Measurements from ENCODE around the gene MARCHF5.
"Not testable (repeated sequence)": the region's sequence is repeated elsewhere in the genome, so short reads cannot be mapped to it uniquely, and the experiment has no call there.

MARCHF5 gene

GRCh38 chr10:92305133-92306072, 14.4 kb downstream of the MARCHF5 start:
- no peak for DNase-seq (ENCODE audit: low read depth in 2 of 2)

GRCh38 chr10:92309272-92309671, 18.3 kb downstream of the MARCHF5 start:
- DNase-seq (ENCODE audit: low read depth in 2 of 2) = no peak

GRCh38 chr10:92313750-92314149, 22.8 kb downstream of the MARCHF5 start:
- no peak for DNase-seq (ENCODE audit: low read depth in 2 of 2)

- DNase-seq (ENCODE audit: low read depth in 2 of 2) = no peak
These were observed 25.6 kb downstream of the MARCHF5 start for GRCh38 chr10:92316610-92317009.

- no peak for DNase-seq (ENCODE audit: low read depth in 2 of 2)
These were observed 32.1 kb downstream of the MARCHF5 start for GRCh38 chr10:92323079-92323478.

GRCh38 chr10:92327445-92328433, 36.8 kb downstream of the MARCHF5 start:
- DNase-seq (ENCODE audit: low read depth in 2 of 2) = no peak

- DNase-seq (ENCODE audit: low read depth in 2 of 2) = no peak
These were observed 38.0 kb downstream of the MARCHF5 start for GRCh38 chr10:92328993-92329392.

GRCh38 chr10:92329927-92330326, 39.0 kb downstream of the MARCHF5 start:
- DNase-seq (ENCODE audit: low read depth in 2 of 2) = not testable (repeated sequence)

- no peak for DNase-seq (ENCODE audit: low read depth in 2 of 2)
These were observed 51.8 kb downstream of the MARCHF5 start for GRCh38 chr10:92342796-92343195.

- DNase-seq (ENCODE audit: low read depth in 2 of 2) = not testable (repeated sequence)
These were observed 54.6 kb downstream of the MARCHF5 start for GRCh38 chr10:92345575-92345974.

- not testable (repeated sequence) for DNase-seq (ENCODE audit: low read depth in 2 of 2)
These were observed 56.2 kb downstream of the MARCHF5 start for GRCh38 chr10:92347035-92347676.

GRCh38 chr10:92350411-92350810, 59.4 kb downstream of the MARCHF5 start:
- DNase-seq (ENCODE audit: low read depth in 2 of 2) = no peak

- DNase-seq (ENCODE audit: low read depth in 2 of 2) = no peak
These were observed 63.6 kb downstream of the MARCHF5 start for GRCh38 chr10:92354587-92354986.

- no peak for DNase-seq (ENCODE audit: low read depth in 2 of 2)
These were observed 65.1 kb downstream of the MARCHF5 start for GRCh38 chr10:92356041-92356440.

GRCh38 chr10:92363498-92363897, 72.5 kb downstream of the MARCHF5 start:
- no peak for DNase-seq (ENCODE audit: low read depth in 2 of 2)

- no peak for DNase-seq (ENCODE audit: low read depth in 2 of 2)
These were observed 75.5 kb downstream of the MARCHF5 start for GRCh38 chr10:92366412-92367021.

- DNase-seq (ENCODE audit: low read depth in 2 of 2) = no peak
These were observed 87.0 kb downstream of the MARCHF5 start for GRCh38 chr10:92377962-92378361.

GRCh38 chr10:92381543-92381954, 90.6 kb downstream of the MARCHF5 start:
- DNase-seq (ENCODE audit: low read depth in 2 of 2) = no peak

GRCh38 chr10:92382631-92383030, 91.7 kb downstream of the MARCHF5 start:
- no peak for DNase-seq (ENCODE audit: low read depth in 2 of 2)

GRCh38 chr10:92384741-92385140, 93.8 kb downstream of the MARCHF5 start:
- DNase-seq (ENCODE audit: low read depth in 2 of 2) = no peak

GRCh38 chr10:92385831-92386230, 94.9 kb downstream of the MARCHF5 start:
- DNase-seq (ENCODE audit: low read depth in 2 of 2) = no peak

All from stimulated activated CD8-positive, alpha-beta memory T cell treated with anti-CD3 and anti-CD28 coated beads, Interleukin-7, amount 100 ng/mL, for 4 hours (primary cell).